Measurements from ENCODE around the gene AICDA. TPM values are rescaled to one million over a fixed set of nuclear protein-coding genes. Genes with fewer than 3 reads are reported as not detected.
"Not testable (repeated sequence)": the region's sequence is repeated elsewhere in the genome, so short reads cannot be mapped to it uniquely, and the experiment has no call there.

The AICDA gene
- total RNA-seq, 1 experiment from 2014 or later, result 2.6 TPM

- Histone ChIP-seq H3K36me3 (ENCODE audit: insufficient read depth, low read length) (no peaks in the 10 kb centered on the region), H3K9me2 (replicated peaks; ENCODE audit: insufficient read depth, low read length) (no peaks in the 10 kb centered on the region), H3K4me3 (ENCODE audit: low read length) (no peak overlapping the region), H3K27ac (ENCODE audit: low read length) (no peak overlapping the region), H3K9me3 (ENCODE audit: low read length) (no peaks in the 10 kb centered on the region), H2AFZ (ENCODE audit: low read length) (no peak overlapping the region), H4K20me1 (ENCODE audit: insufficient read depth, low read depth, low read length) (no peaks in the 10 kb centered on the region), H3K4me1 (ENCODE audit: low read length) (0 out of 2 replicates have a peak, but pooled peaks cover 3% of the 10 kb centered on the region), H3K4me2 (ENCODE audit: low read depth, low read length, poor library complexity, severe bottlenecking) (no peak overlapping the region), H3K79me2 (ENCODE audit: low read length) (no peaks in the 10 kb centered on the region), H3K9ac (ENCODE audit: low read length) (no peak overlapping the region), H3K27me3 (ENCODE audit: low read length) (no peaks in the 10 kb centered on the region)
- DNase-seq, result no peak
These were observed 16.9 kb upstream of the AICDA start for GRCh38 chr12:8629486-8630033.

DNA sequence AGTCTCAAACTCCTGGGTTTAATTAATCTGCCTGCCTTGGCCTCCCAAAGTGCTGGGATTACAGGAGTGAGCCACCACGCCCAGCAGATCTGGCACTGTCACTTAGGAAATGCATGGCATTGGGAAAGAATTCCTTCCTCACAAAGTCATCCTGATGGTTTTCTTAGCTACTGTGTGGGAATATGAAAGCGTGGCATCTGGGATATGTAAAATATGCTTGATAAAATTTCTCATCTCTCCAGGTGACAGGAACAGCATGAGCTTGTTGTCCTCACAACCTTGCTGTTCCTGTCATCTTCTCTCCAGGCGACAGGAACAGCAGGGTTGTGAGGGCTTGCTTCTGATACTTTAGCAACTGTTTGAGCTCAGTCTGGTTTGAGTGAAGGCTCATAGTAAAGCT lies 16.1 kb upstream of the AICDA start:
- H4K20me1 ChIP-seq (ENCODE audit: insufficient read depth, low read depth, low read length), result no peaks in the 10 kb centered on the region
- H3K36me3 ChIP-seq (ENCODE audit: insufficient read depth, low read length), result no peaks in the 10 kb centered on the region
- H3K27ac ChIP-seq (ENCODE audit: low read length), result no peak overlapping the region
- H3K4me3 ChIP-seq (ENCODE audit: low read length), result no peak overlapping the region
- H3K4me2 ChIP-seq (ENCODE audit: low read depth, low read length, poor library complexity, severe bottlenecking), result no peak overlapping the region
- H3K27me3 ChIP-seq (ENCODE audit: low read length), result no peaks in the 10 kb centered on the region
- H3K79me2 ChIP-seq (ENCODE audit: low read length), result no peaks in the 10 kb centered on the region
- 0 out of 2 replicates have a peak, but pooled peaks cover 3% of the 10 kb centered on the region for H3K4me1 ChIP-seq (ENCODE audit: low read length)
- no peaks in the 10 kb centered on the region for H3K9me2 ChIP-seq (replicated peaks; ENCODE audit: insufficient read depth, low read length)
- no peaks in the 10 kb centered on the region for H3K9me3 ChIP-seq (ENCODE audit: low read length)
- H3K9ac ChIP-seq (ENCODE audit: low read length), result no peak overlapping the region
- no peak overlapping the region for H2AFZ ChIP-seq (ENCODE audit: low read length)
- DNase-seq, result no peak

- not testable (repeated sequence) for H3K27ac ChIP-seq (ENCODE audit: low read length); DNase-seq; H3K4me3 ChIP-seq (ENCODE audit: low read length); H3K36me3 ChIP-seq (ENCODE audit: insufficient read depth, low read length); H3K4me2 ChIP-seq (ENCODE audit: low read depth, low read length, poor library complexity, severe bottlenecking); H3K9me2 ChIP-seq (replicated peaks; ENCODE audit: insufficient read depth, low read length); H3K27me3 ChIP-seq (ENCODE audit: low read length); H4K20me1 ChIP-seq (ENCODE audit: insufficient read depth, low read depth, low read length); H3K79me2 ChIP-seq (ENCODE audit: low read length); H2AFZ ChIP-seq (ENCODE audit: low read length); H3K9ac ChIP-seq (ENCODE audit: low read length); H3K4me1 ChIP-seq (ENCODE audit: low read length); H3K9me3 ChIP-seq (ENCODE audit: low read length)
These were observed 12.1 kb upstream of the AICDA start for GRCh38 chr12:8624750-8625149.

GRCh38 chr12:8622646-8623045 lies 10.0 kb upstream of the AICDA start:
- H3K4me2 ChIP-seq (ENCODE audit: low read depth, low read length, poor library complexity, severe bottlenecking), result no peak overlapping the region
- no peak for DNase-seq

GRCh38 chr12:8615206-8615605 lies 2.5 kb upstream of the AICDA start:
- H3K4me3 ChIP-seq (ENCODE audit: low read length), result no peak overlapping the region
- H3K27ac ChIP-seq (ENCODE audit: low read length), result no peak overlapping the region
- no peak overlapping the region for H3K4me2 ChIP-seq (ENCODE audit: low read depth, low read length, poor library complexity, severe bottlenecking)
- no peaks in the 10 kb centered on the region for H3K9me3 ChIP-seq (ENCODE audit: low read length)
- H3K9me2 ChIP-seq (replicated peaks; ENCODE audit: insufficient read depth, low read length), result no peaks in the 10 kb centered on the region
- H4K20me1 ChIP-seq (ENCODE audit: insufficient read depth, low read depth, low read length), result no peaks in the 10 kb centered on the region
- no peak for DNase-seq
- H3K79me2 ChIP-seq (ENCODE audit: low read length), result no peaks in the 10 kb centered on the region
- no peak overlapping the region for H3K9ac ChIP-seq (ENCODE audit: low read length)
- no peaks in the 10 kb centered on the region for H3K36me3 ChIP-seq (ENCODE audit: insufficient read depth, low read length)
- peaks cover 32% of the 10 kb centered on the region for H3K4me1 ChIP-seq (ENCODE audit: low read length)
- no peak overlapping the region for H2AFZ ChIP-seq (ENCODE audit: low read length)
- H3K27me3 ChIP-seq (ENCODE audit: low read length), result no peaks in the 10 kb centered on the region

More at GRCh38 chr12:8622646-8623045, 10.0 kb upstream of the AICDA start:
- no peaks in the 10 kb centered on the region for H3K36me3 ChIP-seq (ENCODE audit: insufficient read depth, low read length)
- no peaks in the 10 kb centered on the region for H3K9me3 ChIP-seq (ENCODE audit: low read length)
- no peaks in the 10 kb centered on the region for H3K79me2 ChIP-seq (ENCODE audit: low read length)
- no peaks in the 10 kb centered on the region for H3K27me3 ChIP-seq (ENCODE audit: low read length)
- no peaks in the 10 kb centered on the region for H4K20me1 ChIP-seq (ENCODE audit: insufficient read depth, low read depth, low read length)
- no peaks in the 10 kb centered on the region for H3K9me2 ChIP-seq (replicated peaks; ENCODE audit: insufficient read depth, low read length)
- no peak overlapping the region for H3K4me3 ChIP-seq (ENCODE audit: low read length)
- H3K4me1 ChIP-seq (ENCODE audit: low read length), result no peaks in the 10 kb centered on the region; the same call in 1 of the 2 replicates
- no peak overlapping the region for H2AFZ ChIP-seq (ENCODE audit: low read length)
- H3K27ac ChIP-seq (ENCODE audit: low read length), result no peak overlapping the region
- H3K9ac ChIP-seq (ENCODE audit: low read length), result no peak overlapping the region

GRCh38 chr12:8613881-8614280 lies 1.2 kb upstream of the AICDA start:
- not testable (repeated sequence) for H3K4me3 ChIP-seq (ENCODE audit: low read length); H3K9me3 ChIP-seq (ENCODE audit: low read length); H3K36me3 ChIP-seq (ENCODE audit: insufficient read depth, low read length); H3K27ac ChIP-seq (ENCODE audit: low read length); H3K9ac ChIP-seq (ENCODE audit: low read length); H3K4me2 ChIP-seq (ENCODE audit: low read depth, low read length, poor library complexity, severe bottlenecking); H3K79me2 ChIP-seq (ENCODE audit: low read length); H2AFZ ChIP-seq (ENCODE audit: low read length); H3K9me2 ChIP-seq (replicated peaks; ENCODE audit: insufficient read depth, low read length); H4K20me1 ChIP-seq (ENCODE audit: insufficient read depth, low read depth, low read length); H3K27me3 ChIP-seq (ENCODE audit: low read length); DNase-seq
- peaks cover 45% of the 10 kb centered on the region for H3K4me1 ChIP-seq (ENCODE audit: low read length)

GRCh38 chr12:8609061-8609570 lies 3.5 kb downstream of the AICDA start:
- peak overlapping the region; percentile 52 for H3K4me2 ChIP-seq (ENCODE audit: low read depth, low read length, poor library complexity, severe bottlenecking)
- peak; percentile 76 for DNase-seq

DNA sequence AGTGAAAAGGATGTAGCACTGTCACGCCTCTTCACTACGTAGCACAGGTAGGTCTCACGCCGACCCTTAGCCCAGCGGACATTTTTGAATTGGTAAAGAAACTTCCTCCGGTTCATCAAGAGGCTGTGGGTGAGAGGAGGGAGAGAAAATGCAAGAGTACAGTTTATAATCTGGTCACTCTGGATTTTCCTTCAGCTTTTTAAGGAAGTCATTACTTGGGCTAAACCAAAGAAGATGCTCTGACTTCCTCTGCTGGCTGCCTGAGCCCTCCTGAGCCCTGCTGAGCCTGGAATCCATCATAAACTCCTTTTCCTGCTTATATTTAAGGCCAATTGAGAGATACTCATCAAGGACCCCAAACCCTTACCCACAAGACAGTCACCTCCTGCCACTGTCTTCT lies 5.8 kb downstream of the AICDA start:
- Histone ChIP-seq H3K79me2 (ENCODE audit: low read length) (no peaks in the 10 kb centered on the region), H3K4me1 (ENCODE audit: low read length) (peaks cover 33% of the 10 kb centered on the region), H3K4me3 (ENCODE audit: low read length) (no peak overlapping the region), H2AFZ (ENCODE audit: low read length) (no peak overlapping the region), H3K36me3 (ENCODE audit: insufficient read depth, low read length) (no peaks in the 10 kb centered on the region), H4K20me1 (ENCODE audit: insufficient read depth, low read depth, low read length) (no peaks in the 10 kb centered on the region), H3K9ac (ENCODE audit: low read length) (no peak overlapping the region), H3K9me3 (ENCODE audit: low read length) (no peaks in the 10 kb centered on the region), H3K9me2 (replicated peaks; ENCODE audit: insufficient read depth, low read length) (no peaks in the 10 kb centered on the region), H3K4me2 (ENCODE audit: low read depth, low read length, poor library complexity, severe bottlenecking) (no peak overlapping the region), H3K27me3 (ENCODE audit: low read length) (no peaks in the 10 kb centered on the region), H3K27ac (ENCODE audit: low read length) (no peak overlapping the region)
- no peak for DNase-seq

More at GRCh38 chr12:8609061-8609570, 3.5 kb downstream of the AICDA start:
- no peaks in the 10 kb centered on the region for H3K36me3 ChIP-seq (ENCODE audit: insufficient read depth, low read length)
- no peaks in the 10 kb centered on the region for H3K27me3 ChIP-seq (ENCODE audit: low read length)
- peak overlapping the region; percentile 68 for H2AFZ ChIP-seq (ENCODE audit: low read length)
- H3K4me1 ChIP-seq (ENCODE audit: low read length), result peaks cover 49% of the 10 kb centered on the region
- no peaks in the 10 kb centered on the region for H3K9me2 ChIP-seq (replicated peaks; ENCODE audit: insufficient read depth, low read length)
- H3K9me3 ChIP-seq (ENCODE audit: low read length), result no peaks in the 10 kb centered on the region
- H3K27ac ChIP-seq (ENCODE audit: low read length), result peak overlapping the region; percentile 27; the same call in 1 of the 2 replicates
- no peaks in the 10 kb centered on the region for H4K20me1 ChIP-seq (ENCODE audit: insufficient read depth, low read depth, low read length)
- peak overlapping the region; percentile 39; the same call in 1 of the 2 replicates for H3K4me3 ChIP-seq (ENCODE audit: low read length)
- H3K9ac ChIP-seq (ENCODE audit: low read length), result peak overlapping the region; percentile 31
- H3K79me2 ChIP-seq (ENCODE audit: low read length), result no peaks in the 10 kb centered on the region

All from Karpas-422 (cell line).